HG03354 (cell line): ENCODE measurements around the gene GJB2.

Source experiments
- ATAC-seq: cut with Tn5 transposase; IDR thresholded peaks from one replicate; pipeline ENCODE4 v1.9.1; 2021; ENCODE audit warnings: mild to moderate bottlenecking; ENCODE audit not compliant: unreplicated experiment, poor library complexity, severe bottlenecking

GJB2 gene

DNA sequence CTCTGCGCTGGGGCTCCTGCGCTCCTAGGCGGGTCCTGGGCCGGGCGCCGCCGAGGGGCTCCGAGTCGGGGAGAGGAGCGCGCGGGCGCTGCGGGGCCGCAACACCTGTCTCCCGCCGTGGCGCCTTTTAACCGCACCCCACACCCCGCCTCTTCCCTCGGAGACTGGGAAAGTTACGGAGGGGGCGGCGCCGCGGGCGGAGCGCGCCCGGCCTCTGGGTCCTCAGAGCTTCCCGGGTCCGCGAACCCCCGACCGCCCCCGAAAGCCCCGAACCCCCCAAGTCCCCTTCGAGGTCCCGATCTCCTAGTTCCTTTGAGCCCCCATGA is at the start of gene GJB2:
TSS of gene GJB2 (minus strand) at position 103 of the 326 bp plus-strand sequence. CDS start 3,357 bp downstream, outside the sequence.
- no peak for ATAC-seq

DNA sequence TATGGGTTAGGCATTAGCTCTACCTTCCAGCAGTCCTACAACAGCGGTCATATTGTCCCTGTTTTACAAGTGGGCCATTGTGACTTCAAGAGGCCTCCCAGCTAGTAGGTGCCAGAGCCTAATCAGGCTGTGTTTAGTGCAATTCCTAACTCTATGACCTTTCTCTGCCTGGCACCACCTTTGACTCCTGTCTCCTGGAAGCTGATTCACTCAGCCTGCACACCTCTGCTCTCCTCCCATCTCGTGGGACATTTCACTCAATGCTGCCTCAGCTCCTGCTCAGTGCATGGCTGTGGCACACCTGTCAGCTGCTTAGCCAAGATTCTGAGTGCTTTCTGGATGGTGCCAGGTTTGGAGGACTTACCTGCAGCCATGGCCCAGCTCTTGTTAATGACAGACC is 48.9 kb upstream of the GJB2 start:
- ATAC-seq: no peak

DNA sequence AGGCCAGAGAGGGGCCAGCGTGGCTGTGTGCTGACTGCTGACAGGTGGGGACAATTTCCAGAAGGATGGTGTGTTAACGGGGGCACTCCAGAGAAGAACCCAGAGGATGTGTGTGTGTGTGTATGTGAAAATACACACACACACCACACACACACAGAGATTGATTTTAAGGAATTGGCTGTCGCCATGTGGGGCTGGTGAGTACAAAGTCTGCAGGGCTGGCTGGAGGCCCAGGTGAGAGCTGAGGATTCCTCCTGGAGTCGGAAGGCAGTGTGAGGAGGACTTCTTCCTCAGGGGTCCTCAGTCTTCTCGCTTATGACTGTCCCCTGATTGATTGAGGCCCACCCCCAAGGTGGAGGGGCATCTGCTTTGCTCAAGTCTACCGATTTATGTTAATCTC is 47.0 kb upstream of the GJB2 start:
- no peak for ATAC-seq

DNA sequence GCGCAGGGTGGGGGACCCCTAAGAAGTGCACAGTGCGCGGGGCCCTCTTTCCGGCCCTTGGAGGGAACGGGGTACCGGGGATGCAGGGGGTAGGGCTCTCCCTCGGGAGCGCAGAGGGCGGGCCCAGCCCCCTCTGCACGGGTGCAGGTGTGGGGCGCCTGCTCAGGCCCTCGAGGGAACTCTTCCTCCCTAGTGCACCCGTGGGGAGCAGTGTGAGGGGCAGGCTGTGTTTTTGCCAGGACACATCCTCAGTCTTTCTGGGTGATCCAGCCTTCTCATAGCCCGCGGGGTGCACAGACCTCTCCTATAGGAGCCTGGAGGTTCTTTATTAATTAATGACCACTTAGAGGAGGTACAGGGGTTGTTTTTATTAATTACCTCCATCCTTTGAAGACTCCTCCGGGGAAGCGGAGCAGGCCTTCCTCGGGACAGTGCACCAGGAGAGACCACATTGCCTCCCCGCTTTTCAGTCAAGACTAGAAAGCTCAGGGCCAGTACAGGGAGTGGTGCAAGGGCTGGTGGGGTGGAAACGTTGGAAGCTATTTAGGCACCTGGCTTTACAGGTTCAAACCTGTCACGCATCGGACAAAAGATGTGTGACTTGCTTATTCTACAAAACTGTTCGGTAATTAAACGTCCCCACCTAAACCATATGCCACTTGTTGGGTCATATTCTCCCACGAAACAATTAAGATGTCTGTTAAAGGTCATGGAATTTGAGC is 40.0 kb upstream of the GJB2 start:
- ATAC-seq: no peak

DNA sequence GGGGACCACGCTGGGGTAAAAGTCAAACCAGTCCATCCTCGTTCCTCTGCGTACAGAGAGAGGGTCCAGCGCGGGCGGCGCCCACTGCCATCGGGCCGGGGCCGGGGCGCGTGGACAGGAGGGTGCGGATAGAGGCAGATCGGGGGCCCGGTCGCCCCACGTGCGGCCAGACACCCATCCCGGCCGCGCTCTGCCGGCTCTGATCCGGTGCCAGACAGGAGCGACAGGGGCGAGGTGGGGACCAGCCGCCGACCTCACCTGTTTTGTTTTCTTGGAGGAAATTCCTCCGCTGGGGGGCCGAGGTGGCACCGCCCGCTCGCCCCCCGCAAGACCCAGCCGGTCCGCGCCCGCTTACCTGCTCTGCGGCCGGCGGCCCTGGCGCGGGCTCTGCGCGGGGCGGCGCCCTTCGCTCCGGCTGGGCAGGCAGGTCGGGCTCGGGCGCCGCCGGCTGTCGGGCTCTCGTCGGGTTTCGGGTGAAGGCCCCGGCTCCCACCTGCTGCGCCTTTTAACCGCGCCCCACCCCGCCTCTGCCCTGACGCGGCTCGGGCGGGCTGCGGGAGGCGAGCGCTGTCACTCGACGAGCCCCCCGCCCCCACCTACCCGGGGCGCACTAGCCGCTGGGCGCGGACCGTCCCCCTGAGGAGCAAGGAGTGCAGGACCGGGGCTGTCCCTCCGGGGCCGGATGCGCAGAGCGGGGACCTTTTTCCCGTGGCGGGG is 39.3 kb upstream of the GJB2 start, which contains the start of gene GJB6:
TSS of gene GJB6 (minus strand) at position 481 of the 717 bp plus-strand sequence. CDS start 8,839 bp downstream, outside the sequence.
- ATAC-seq: peak; percentile 62

DNA sequence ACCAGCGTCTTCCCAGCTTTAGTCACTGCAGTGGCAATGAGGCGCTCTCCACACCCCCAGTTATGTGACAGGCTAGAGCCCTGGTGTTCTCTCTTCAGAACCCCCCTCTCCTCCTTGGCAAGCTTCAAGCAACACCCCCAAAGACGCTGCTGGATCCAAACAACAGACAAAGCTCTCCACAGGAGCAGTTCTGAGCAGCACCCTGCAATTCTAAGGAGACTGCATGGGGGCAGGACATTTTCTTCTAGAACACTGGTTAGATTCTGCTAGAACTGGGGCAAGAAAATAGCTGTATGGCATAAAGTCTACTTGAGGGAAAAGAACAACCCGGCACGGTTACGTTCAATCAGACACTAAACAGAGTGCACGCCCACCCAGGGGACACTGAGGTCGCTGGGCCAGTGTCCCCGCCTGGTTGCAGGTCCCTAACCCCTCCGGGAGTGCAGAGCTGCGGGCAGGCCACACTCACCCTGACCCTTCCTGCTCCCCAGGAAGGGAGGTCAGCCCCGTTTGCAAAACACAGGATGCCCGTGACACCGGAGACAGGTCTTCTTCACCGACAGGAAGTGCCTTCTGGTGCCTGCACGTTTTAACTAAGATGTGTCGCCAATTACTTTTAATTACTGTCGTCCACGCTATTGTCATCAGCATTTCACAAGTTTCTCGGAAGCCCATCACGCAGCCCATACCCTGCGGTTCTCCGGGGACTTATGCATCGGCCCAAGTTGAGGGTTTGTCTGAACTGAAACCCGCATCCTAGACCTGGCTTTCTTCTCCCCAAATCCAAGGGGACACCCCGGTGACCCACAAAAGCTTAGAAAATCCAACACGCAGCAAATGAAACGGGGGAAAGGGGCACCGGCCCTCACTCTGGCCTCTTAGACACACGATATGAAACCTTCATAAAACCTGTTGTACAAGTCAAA is 38.4 kb upstream of the GJB2 start:
- ATAC-seq: no peak

DNA sequence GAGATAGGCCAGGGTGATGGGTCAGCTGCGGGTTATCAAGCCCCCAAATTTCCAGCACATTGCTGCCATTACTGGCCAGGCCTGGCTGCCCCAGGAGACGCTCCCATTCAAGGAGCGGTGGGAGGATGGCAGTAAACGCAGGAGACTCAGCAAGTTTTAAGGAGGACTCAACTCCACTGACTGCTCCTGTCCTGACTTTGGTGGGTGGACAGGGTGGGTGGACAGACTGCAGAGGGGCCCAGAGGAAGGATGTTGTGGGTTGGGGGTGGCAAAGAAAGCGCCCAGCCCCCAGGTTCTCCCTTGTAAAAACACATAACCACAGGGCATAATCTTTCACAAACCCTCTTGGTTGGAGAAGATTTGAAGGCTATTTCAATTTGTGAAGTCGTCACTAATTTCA is 35.0 kb upstream of the GJB2 start:
- no peak for ATAC-seq

DNA sequence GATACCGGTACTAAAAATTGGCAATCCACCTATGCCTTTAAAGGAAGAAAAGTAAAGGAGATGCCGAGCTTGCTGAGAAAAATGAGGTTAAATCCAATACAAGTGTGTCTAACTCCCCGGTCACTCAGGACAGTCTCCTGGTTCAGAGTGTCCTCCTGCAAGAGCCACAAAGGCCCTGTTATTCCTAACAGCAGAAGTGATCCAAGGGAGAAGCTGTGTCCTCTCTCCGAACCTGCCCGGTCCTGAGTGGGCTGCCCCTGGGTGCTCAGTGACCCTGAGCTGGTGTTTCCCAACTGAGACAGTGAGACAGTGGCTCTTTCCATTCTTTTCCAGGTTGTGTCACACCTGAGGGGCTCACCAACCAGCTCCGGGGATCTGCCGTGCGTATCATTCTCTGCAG is 34.5 kb upstream of the GJB2 start:
- no peak for ATAC-seq

DNA sequence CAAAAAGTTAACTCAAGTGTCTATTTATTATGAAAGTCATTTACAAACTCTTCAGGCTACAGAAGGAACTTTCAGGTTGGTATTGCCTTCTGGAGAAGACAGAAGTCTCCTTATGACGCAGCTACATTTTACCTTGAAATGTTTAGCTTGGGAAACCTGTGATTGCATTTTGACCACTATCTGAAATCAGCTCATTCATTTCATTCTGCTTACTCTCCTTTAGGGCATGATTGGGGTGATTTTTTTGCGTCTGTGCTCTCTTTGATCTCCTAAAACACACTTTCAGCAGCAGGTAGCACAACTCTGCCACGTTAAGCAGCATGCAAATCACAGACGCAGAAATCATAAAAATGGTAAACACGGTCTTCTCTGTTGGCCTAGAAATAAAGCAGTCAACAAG is 29.8 kb upstream of the GJB2 start:
- no peak for ATAC-seq

DNA sequence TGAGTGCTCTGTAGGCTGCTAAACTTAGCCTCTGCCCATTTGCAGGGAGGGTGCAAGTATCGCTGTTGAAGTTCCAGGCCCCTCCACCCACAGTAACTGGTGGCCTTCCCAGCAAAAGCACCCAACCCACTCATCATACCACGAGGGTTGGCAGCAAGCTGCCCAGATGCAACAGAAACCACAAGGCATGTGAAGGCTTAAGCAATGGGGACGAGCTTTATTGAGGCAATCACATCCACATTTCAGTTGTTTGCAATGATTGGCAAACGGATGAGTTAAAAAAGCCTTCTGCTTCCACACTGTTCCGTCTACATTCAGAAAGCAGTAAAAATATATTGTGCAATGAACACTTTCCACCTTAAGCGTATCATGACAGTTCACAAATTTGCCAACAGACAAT is 29.0 kb upstream of the GJB2 start:
- no peak for ATAC-seq

DNA sequence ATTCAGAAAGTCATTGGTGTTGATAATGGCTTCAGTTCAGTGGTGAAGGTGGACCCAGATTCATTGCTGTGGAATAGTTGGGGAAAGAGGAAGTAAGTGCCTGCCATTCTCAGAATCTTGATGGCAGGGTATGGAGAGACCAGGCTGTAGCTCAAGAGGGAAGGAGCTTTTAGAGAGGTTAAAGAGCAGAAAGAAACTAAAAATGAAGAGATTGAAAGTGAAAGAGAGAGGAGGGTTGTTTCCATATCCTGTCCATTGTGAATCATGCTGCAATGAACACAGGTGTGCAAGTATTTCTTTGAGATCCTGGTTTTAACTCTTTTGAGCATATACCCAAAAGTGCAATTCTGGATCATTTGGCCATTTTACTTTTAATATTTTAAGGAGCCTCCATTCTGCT is 26.8 kb upstream of the GJB2 start:
- ATAC-seq: peak; percentile 97

DNA sequence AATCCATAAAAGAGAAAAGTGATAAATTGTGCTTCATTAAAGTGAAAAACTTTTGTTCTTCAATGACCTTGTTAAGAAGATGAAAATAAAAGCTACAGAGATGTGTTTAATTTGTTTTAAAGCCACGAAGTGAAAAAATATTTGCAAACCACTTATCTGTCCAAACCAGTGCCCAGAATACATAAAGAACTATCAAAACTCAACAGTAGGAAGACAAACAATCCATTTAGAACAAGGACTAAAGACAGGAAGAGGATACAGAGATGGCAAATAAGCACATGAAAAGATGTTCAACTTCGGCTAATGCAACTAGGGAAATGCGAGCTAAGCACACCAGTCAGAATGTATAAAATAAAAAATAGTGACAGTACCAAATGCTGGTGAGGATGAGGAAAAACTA is 24.4 kb upstream of the GJB2 start:
- no peak for ATAC-seq

DNA sequence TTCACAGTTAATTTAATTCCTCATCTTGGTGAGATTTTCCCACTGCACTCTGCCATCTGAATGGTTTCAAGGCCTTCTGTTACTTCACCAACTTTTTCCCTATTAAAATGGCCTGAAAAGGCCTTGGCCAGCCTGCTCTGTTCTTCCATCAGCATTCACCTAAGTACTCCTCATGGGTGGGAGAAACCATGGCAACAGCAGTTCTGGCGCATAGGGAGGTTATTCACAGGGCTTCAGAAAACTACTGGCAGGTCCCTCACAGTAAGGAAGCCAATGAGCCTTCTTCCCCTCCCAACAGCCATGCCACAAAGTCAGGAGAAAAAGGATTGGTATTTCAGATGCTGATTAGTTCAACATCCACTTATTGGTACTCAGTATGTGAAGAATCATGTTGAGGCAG is 17.2 kb upstream of the GJB2 start:
- ATAC-seq: no peak

DNA sequence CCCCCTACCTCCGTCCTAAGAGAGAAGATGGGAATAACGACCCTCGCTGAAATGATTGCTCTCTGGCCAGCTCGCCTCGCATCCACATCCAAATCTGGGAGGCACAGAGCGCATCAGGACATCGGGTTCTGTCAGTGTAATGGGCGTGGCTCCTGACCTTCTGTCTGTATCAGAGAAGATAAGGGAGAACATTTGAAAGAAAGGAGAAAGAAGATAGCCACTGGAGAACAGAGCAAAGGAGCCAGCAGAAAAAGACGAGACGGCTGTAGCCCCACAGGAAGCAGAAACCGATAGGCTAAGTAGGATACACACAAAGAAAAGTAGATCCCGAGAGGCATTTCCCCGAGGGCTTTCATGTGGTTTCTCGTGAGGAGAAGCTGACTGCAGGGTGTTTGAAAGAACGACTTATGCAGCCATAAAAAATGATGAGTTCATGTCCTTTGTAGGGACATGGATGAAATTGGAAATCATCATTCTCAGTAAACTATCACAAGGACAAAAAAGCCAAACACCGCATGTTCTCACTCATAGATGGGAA is 14.0 kb upstream of the GJB2 start:
- ATAC-seq: no peak

DNA sequence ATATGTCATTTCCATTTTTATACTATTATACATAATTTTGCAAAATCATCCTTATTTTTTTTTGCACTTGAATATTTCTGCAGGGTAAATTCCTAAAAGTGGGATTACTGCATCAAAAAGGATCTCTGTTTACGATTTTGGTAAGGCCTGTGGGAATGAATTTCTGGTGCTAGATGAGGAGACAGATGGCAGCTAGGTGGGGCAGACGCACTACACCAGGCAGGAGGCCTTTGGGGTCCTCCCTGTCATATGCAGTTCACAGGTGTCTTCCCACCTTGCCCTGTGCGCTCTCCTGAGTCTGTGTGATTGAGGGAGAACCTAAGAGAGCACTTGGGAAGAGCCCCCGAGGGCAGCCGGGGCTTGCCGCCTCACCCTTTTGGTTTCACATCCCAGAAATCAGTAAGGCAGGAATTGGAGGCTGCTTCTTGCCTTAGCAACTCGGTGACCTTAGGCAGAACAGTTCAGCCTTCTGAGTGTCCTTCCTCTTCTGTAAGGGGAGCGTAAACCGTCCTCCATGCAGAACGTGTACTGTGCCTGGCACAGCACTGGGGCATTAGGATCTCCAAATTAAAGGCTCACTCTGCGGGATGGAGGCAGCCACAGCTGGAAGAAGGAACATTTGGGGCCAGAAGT is 13.4 kb upstream of the GJB2 start:
- no peak for ATAC-seq

DNA sequence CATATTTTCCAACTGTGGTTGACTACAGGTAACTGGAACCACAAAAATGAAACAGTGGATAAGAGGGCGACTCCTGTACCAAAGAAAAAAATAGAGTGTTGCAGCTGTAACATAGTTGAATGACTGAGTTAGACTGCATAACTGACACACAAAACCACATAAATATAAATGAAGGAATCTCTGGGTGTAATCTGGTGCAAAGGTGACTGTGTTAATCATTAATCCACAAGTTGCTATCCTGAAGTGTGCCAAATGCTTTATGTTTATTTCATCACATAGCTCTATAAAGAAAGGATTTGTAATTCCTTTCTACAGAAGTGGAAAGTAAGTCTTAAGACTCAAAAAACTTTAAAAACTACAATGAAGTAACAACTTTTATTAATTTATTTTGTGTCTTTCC is 6.0 kb upstream of the GJB2 start:
- ATAC-seq: no peak

DNA sequence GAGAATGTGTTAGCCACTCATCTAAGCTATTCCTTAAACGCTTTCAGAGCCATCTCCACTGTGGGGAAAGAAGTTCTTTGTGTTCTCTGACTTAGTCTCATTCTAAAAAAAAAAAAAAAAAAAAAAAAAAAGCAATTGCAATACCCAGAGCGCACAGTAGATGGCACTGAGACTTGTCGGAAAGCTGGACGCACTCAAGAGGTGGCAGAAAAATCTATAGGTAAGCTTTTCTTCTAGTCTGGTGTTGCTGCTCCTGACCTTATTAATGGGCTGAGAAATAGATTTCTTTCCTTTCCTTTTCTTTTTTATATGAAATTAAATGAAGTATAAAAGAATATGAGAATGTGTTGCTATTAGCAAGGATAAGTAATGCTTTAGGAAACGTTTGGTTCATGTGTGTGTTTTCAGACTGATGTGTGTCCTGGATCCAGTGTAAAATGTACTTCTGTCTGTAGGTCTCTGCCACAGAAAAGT is 4.7 kb upstream of the GJB2 start:
- peak; percentile 50 for ATAC-seq

DNA sequence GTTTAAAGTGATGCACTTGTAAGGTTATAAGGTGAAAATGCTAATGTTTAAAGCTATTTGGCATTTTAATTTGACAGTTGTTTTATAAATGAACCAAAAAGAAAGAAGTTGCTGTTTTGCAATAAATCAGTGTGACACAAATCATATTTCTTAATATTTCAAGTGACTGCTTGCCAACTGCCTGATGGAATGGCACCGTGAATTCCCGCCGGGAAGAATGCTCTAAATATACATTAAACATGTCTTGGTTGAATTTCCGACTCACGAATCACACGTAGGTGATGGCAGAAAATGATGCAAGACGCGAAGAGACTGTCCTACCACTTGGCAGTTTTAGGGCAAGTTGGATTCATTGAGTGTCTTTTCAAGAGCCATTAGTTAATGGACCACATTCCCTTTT is 3.1 kb upstream of the GJB2 start:
- ATAC-seq: no peak

DNA sequence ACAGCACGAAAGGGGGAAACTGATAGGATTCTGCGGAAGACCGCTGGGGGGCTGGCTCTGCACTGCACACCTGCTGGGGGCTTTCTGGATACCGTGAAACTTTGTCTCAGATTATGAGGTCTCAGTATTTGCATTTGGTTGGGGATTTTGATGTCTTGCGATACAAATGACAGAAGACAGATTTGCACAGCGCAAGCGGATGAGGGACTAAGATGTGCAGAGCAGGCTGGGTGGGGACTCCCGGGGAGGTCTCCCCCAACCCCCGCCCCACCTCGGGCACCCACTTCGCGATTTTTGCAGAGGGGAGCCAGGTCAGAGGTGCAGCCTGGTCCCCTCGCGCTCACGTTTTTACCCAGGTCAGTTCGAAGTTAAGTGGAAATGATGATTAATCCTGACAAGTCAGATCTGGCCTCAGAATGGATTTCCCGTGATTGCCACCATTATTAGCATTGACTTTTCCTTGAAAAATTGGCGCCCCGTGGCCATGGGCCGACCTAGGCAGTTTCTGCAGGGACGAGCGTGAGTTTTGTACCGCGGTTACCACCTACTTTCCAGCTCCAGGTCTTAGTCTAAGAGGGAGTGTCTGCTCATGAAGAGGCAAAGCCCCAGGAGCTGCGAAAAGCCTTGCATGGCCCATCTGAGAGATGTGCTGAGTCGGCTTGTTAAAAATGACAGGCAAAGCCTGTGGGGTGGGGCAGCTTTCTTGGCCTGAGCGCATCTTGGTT is 1.3 kb upstream of the GJB2 start:
- no peak for ATAC-seq
